Measurements from ENCODE around the gene TEAD3. TPM values are rescaled to one million over a fixed set of nuclear protein-coding genes. Genes with fewer than 3 reads are reported as not detected.

TEAD3 gene
- total and polyA plus RNA-seq, 10 of the 15 experiments (the other 5 are each of a cell fraction or from before 2014, with no cell fraction given): 0.02 to 0.28 (median 0.18) TPM; not detected in 5

DNA sequence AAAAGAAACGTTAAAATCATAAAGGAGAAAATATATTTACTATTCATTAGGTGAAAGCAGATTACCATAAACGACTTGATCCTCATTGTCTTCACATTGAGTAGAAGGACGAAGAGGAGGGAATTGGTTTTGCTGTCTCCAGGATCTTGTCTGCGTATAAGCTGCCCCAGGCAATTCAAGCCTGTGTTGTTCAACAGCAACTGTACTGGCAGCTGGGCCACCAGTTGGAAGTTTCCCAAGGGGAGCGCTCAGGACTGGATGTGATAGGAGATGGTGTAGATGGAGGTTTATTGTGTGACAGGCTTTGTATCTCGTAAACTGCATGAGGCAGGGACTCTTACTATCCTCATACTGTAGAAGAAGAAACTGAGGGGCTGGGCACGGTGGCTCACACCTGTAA lies 48.7 kb downstream of the TEAD3 start (continued):
- TF ChIP-seq USF1 (IDR thresholded peaks at IDR 0.05; ENCODE audit: borderline replicate concordance, extremely low read length, insufficient read depth, low read depth, low read length): no peak
- no peak for TF ChIP-seq CREB1 (IDR thresholded peaks at IDR 0.05; ENCODE audit: low read depth)
- TF ChIP-seq MEF2B (IDR thresholded peaks at IDR 0.05; ENCODE audit: partially characterized antibody, poor library complexity, severe bottlenecking): no peak
- TF ChIP-seq BCL11A (IDR thresholded peaks at IDR 0.05; ENCODE audit: low read depth, low read length): no peak
- no peak for TF ChIP-seq RB1 (IDR thresholded peaks at IDR 0.05; ENCODE audit: borderline replicate concordance)
- TF ChIP-seq SRF (IDR thresholded peaks at IDR 0.05; ENCODE audit: low read depth in 2 of 2, low read length in 2 of 2): no peak
- TF ChIP-seq ZZZ3 (IDR thresholded peaks at IDR 0.05; ENCODE audit: control insufficient read depth, insufficient read length, low read depth): no peak
- TF ChIP-seq HSF1 (IDR thresholded peaks at IDR 0.05; ENCODE audit: low read depth, low read length): no peak
- TF ChIP-seq ZBTB4 (CRISPR knock-in tag; IDR thresholded peaks at IDR 0.05): no peak

Data from GM12878 (cell line).